GM18505 (cell line): ENCODE measurements around the gene MBOAT2.

Experiments used
- ATAC-seq: cut with Tn5 transposase; IDR thresholded peaks from one replicate; pipeline ENCODE4 v1.9.1; 2021; ENCODE audit not compliant: unreplicated experiment
- POLR2A ChIP-seq: IDR thresholded peaks from 4 replicates; pipeline ENCODE4 v1.6.1; 2011; ENCODE audit warnings: borderline replicate concordance; ENCODE audit not compliant: insufficient read depth, insufficient read length; ENCODE audit errors: extremely low read depth

Gene MBOAT2

DNA sequence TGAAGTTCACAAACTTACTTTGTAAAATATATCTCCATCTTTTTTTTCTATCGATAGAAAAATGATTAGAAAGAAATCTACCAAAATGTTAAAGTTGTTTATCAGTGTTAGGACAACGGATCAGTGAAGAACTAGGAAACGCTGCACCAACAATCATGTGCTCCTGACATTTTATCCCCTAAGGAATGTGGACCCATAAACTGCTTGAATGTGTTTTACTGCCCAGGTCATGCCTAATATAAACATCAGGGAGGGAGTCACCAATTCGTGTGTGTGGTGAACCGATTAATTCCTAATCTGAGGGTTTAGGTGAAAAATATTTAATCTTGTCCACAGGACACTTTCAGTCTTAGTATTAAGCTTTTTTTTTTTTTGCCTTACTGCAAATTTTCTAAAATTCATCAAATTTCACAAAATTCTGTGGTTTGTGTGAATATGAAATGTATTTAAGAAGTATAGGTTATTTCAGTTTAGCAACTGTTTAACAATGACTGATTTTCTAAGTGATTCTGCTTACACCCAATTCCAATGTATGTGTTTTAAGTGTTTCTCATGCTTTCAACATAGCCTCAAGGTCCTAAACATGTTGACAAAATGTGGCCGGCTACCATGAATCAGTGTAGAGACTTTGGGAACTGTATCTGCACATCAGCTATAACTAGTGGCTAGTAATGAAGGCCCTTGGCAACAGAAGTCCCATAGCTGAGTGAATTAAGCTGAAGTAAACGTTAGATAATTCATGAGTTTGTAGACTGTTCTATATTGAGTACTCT, 155.0 kb downstream of the MBOAT2 start:
- no peak for TF ChIP-seq POLR2A
- no peak for ATAC-seq

DNA sequence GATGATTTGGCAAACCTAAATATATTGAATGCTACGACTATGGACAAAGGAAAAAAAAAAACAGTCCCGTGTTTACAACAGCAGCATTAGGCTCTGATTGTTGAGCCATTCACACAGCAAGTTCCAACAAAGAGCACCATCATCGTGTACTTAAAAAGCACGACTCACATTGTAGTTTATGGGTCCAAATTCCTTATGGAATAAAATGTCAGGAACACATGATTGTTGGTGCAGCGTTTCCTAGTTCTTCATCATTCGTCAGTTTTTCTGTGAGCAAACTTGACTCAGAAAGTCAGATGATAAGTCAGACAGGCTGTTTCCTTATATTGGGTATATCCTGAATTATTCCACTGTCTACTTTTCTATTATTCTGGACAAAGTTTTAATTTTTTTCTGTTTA, 156.1 kb downstream of the MBOAT2 start:
- no peak for TF ChIP-seq POLR2A
- no peak for ATAC-seq

DNA sequence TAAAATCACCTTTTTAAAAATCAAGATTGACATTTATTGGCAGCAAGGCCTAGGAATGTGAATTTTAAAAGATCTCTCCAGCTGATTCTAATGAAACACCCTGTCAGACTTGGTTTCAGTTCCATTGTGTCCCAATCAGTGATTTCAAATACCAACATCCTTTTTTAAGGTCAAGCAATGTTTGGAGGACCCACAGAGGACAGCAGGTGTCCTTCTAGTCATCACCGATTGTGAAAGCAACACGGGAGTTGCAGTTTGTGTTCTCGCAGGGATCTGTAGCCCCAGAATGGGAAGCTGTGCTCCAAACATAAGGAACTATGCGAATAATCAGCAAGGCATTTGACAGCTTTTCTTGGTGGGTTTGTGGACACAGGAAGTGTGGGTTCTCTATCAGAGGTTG, 161.6 kb downstream of the MBOAT2 start:
- no peak for ATAC-seq
- no peak for TF ChIP-seq POLR2A

DNA sequence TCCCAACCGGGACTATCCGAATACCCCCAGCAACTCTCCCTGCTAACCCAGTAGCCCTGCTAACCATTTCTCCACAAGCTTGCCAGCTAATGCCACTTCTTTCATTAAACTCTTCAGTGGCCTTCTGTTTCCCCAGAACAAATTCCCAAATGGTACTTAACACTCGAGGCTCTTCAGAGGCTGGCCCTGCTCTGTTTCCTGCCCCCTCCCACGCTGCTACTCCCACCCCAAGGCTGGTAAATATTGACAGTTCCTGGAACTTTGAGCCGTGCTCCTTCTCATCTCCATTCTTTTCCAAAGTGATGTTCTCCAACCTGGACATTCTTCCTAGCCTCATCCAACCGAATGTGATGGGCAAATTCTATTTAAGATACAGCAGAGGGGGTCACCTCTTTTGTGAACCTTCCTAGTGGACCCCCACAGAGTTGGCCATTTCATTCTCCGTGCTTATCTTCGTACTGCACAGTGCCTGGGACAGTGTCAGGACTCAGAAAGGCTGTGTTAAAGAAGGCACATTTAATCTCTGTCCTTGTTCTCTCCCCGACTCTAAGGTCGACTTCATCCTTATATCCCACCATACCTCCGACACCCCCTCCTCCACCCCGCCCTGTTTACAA, 162.9 kb downstream of the MBOAT2 start:
- no peak for ATAC-seq
- TF ChIP-seq POLR2A = no peak

DNA sequence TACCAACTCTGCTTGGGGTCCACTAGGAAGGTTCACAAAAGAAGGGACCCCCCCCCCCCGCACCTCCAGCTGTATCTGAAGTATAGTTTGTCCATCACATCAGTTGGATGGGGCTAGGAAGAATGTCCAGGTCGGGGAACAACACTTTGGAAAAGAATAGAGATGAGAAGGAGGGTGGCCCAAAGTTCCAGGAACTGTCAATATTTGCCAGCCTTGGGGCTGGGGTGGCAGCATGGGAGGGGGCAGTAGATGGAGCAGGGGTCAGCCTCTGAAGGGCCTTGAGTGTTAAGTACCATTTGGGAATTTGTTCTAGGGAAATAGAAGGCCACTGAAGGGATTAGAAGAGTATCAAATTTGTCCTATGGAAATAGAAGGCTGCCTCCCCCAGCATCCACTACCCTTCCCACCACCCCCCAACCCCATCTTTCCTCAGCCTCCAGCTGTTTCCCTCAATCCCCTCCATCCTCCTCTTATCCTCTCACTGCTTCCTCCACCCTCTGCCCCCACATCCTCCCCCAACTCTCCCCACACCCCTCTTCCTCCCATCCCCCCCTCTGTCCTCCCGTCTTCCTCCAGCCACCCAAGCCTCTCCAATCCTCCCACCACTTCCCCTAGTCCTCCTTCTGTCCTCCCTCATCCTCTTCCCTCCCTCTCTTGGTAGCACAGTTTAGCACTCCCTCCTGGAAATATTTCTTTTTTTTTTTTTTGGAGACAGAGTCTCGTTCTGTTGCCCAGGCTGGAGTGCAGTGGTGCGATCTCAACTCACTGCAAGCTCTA, 164.1 kb downstream of the MBOAT2 start:
- no peak for TF ChIP-seq POLR2A
- no peak for ATAC-seq

DNA sequence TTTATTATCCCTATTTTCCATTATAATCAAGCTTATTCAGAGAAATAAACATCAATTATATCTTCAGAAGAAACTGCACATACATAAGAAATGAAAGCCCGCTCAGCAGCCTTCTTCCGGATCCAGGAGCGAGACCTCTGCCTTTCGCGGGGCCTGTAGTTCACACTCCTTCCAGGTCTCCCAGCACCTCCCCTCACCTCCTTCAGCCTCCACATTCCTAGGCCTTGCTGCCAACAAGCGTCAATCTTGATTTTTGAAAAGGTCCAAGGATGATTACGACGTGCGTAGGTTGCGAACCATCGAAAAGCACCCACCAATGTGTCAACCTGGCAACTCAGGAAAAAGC, 165.7 kb downstream of the MBOAT2 start:
- TF ChIP-seq POLR2A = no peak
- no peak for ATAC-seq

DNA sequence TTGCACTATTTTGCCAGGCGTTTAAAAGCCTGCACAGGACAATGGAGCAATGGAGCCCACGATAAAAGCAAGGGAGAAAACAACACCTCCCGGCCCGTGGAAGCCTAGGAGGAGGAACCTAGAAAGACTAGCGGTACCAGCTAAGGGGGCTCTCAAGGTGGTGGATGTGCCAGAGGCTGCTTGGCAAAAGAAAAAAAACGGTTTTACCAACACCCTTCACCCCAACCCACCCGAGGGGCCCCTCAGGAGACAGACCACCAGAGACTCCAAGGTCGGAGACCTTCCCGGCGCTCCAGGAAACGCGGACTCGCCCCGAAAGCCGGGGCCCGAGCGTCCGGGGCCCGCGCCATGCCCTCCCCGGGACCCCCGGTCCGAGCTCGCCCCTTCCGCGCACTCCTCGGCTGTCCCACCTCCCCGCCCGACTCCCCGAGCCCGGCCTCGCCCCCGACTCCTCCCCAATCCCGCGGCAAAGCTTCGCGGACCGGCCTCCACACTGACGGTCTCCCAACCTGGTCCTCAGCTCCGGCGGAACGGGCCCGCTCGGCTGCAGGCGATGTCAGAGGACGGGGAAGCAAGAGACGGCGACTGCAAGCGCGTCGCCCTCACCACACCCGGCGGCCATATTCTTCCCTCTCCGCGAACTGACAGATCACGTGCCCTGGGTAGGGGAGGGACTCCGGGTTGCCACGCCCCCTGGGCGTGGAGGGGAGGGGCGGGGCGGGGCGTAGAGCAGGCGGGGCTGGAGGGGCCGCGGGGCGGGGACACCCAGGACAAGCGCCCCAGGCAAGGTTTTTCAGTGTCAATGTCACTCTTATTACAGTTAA, 166.3 kb downstream of the MBOAT2 start, which contains the start of gene KIDINS220:
Gene KIDINS220, minus strand, starts transcription at position 643 of the 824 bp plus-strand sequence. CDS start 10,520 bp downstream, outside the sequence.
- TF ChIP-seq POLR2A = peak; percentile 87
- ATAC-seq = peak; percentile 94

DNA sequence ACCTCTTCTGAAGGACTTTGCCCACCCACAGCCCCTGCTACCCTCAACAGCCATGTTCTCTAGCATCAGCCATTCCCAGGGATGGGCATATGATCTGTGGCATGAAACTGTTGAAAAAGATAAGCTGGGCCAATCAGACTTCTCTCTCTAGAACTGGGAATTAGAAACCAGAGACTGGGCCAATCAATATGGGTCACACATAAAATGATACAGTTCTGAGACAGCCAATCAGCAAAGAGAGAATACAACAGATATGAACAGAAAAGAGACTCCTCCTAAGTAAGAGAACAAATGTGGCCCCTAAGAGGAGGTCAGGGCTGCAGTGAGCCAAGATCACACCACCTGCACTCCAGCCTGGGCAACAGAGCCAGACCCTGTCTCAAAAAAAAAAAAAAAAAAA, 168.2 kb downstream of the MBOAT2 start:
- TF ChIP-seq POLR2A = no peak
- ATAC-seq = no peak

DNA sequence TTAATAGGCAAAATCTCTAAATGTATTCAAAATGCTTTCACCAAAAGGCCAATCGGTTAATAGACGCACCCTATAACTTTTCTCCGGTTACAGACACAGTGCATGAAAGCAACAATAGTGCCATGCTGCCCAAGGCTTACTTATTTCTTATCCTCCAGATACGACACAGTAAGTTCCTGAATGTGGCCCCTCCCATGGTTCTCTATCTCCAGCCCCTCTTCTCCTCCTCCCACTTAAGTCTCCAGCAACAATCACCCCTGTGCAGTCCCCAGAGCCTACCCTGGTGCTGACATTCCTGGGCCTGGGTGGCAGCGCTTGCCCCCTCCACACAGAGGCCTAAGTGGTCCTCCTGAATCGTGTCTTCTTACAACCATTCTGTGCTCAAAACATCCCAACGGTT, 169.6 kb downstream of the MBOAT2 start:
- TF ChIP-seq POLR2A = no peak
- no peak for ATAC-seq

DNA sequence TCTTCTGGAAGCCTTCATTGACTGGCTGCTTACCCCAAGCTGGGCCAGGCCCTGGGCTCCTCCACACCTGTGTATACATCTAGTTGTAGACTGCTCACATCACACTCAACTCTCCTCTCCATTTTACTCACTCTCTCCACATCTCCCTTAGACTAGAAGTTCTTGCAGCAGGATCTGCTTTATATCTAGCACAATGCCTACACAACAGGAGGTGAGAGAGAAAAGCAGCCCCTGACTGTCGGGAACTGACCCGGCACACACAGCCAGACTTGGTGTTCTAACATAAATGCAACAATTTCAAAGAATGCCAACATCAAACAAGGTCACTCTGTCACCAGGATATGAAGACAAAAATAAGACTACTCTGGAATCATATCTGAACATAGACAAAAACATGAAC, 172.0 kb downstream of the MBOAT2 start:
- no peak for TF ChIP-seq POLR2A

DNA sequence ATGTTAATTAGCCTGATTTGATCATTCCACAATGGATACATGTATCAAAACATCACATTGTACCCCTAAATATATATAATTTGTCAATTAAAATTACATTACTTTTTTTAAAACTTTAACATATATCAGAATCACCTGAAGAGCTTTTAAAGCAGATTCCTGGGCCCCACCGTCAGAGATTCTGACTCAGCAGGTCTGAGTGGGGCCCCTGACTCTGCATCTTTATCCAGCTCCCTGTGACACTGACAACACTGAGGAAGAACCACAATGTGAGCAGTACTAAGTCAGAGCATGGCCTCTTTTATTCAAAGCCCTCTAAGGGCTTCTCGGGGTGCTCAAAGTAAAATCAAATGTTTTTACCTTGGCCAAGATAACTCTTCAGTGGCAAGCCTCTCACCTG, 175.8 kb downstream of the MBOAT2 start:
- no peak for TF ChIP-seq POLR2A
- ATAC-seq = no peak

More for the DNA sequence above, 172.0 kb downstream of the MBOAT2 start:
- ATAC-seq = no peak

DNA sequence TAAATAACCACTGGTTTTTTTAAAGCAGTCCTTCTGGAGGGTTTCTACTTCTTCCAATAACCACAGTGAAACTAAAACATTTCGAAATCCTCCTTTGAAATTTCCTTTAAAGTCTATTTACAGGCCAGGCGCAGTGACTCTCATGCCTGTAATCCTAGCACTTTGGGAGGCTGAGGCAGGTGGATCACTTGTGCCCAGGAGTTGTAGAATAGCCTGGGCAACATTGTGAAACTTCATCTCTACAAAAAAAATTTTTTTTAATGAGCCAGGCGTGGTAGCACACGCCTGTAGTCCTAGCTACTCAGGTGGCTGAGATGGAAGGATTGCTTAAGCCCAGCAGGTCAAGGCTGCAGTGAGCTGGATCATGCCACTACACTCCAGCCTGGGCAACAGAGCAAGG, 181.3 kb downstream of the MBOAT2 start:
- no peak for ATAC-seq
- TF ChIP-seq POLR2A = no peak

DNA sequence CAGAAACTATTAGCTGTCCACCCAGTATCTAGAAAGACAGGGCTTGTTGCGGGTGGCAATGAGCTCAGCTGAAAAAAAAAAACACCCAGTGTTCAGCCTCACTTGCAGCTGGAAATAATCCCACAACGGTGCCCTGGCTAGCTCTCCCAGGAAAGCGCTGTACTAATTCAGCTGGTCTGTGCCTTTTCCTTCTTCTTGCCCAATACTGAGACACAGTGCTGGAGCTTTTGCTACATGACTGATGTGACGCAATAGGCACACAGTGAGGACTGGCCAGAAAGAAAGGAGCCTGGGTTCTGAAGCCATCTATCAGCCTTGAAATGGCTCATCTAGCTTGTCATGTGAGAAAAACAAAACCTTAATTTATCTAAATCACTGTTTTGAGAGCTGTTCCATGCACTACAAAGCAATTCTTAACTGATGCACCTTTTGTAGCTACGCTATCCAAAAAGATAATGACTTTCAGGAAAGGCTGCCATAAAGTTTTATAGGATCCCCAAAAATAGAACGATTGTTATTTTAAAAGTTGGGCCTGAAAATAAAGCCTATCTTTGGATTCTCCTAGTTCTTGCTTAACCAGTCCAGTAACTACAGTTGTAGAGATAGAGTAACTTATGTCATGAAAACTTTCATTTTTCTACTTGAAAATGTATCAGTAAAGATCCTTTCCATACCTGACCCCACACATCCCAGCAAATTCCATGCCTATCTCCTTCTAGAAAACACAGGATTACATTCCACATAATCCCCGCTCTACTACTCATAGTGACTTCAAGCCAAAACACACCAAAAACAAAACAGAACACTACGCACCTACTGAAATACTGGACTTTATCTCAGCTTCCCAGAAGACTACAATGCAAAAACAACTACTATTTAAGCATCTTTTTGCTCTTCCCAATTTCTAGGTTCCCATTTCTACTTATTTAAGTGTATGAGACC, 181.9 kb downstream of the MBOAT2 start:
- TF ChIP-seq POLR2A = no peak
- no peak for ATAC-seq

DNA sequence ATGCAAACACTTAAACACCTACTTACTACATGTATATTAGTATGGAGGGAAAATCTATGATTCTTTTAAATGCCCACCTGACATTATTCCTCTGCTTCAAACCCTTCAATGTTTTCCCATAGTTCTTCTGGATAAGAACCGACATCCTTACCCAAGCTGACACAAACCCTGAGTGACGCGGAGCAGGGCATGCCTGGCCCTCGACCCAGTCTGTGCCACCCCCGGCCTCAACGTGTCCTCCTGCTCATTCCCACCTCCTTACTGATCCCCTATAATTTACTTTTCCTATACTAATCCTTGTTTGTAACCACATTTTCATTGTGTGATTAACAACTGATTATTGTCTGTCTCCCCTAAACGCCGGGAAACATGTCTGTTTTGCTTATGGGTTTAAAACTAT, 183.5 kb downstream of the MBOAT2 start:
- TF ChIP-seq POLR2A = no peak
- ATAC-seq = no peak
